Erythroblast (primary cell): Measurements from ENCODE around the gene MRPS2.

ENCODE experiments used
- DNase-seq, 2 experiments: peaks; one replicate each; lab custom pipeline; 2025; lab: John Stamatoyannopoulos, UW
- GATA1 ChIP-seq: IDR thresholded peaks from 2 replicates; pipeline ENCODE4 v1.6.1; 2011; ENCODE audit warnings: low read depth, mild to moderate bottlenecking, control low read depth, low read length, moderate library complexity
- POLR2A ChIP-seq: IDR thresholded peaks from 2 replicates; pipeline ENCODE4 v1.6.1; 2011; ENCODE audit warnings: mild to moderate bottlenecking, low read length

The MRPS2 gene

DNA sequence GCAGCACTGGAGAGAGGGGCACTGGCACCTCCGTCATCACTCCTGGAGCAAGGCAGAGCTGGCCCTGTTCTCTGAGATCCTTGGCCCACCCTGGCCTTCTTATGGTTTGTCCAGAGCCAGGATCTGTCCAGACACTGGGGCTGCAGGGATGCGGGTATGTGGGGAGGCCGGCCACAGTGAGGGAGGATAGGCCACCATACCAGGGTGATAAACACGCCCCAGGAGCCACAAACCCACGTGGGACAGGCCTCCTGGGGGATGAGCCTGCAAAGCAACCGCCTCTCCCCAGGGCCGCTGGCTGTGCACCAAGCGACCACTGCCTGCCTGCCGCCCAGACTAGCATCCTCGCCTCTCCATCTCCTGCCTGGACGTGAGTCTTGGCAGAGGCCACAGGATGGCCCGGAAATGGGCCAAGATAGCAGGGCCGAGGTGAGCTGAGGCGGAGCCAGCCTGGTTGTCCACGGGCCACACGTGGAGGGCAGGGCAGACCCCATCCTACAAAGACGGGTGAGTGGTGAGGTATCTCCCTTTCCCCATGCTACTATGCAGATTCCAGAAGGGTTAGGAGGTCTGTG, 49.9 kb downstream of the MRPS2 start:
- DNase-seq: no peak

DNA sequence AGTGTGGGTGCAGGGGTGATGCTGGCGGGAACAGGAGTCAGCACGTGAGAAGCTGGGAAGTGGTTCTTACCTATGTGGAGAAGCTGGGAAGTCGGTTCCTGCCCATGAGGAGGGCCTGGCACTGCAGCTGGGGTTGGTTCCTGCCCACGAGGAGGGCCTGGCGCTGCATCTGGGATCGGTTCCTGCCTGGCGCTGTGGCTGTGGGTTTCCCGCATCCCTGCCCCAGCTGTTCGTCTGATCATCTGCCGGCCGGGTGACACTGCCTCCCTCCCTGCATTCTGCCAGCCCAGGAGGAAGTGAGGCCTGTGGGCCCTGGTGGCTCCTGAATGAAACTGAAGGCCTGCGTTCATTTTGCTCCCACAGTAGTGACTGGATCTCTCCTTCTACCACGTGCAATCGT, 50.5 kb downstream of the MRPS2 start:
- DNase-seq: no peak
- TF ChIP-seq POLR2A: no peak
- TF ChIP-seq GATA1: no peak

More for the DNA sequence above, 49.9 kb downstream of the MRPS2 start:
- no peak for TF ChIP-seq GATA1

DNA sequence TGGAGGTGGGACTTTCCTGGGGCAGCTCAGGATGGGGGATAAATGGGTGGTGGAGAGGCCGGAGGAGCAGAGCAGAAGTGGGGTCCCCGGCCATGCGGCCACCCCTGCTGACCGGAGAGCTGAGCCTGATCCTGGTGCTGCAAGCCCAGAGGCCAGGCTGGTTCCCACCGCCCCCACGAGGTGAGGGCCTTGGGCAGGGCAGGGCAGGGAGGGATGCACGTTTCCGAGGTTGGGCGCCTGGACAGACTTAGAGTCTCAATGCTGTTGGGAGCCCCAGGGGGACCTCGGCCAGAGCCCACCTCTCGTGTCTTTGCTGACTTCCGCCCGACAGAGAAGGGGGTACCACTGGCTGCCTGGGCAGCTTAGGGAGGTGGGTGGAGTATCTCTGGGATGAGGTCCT, 51.0 kb downstream of the MRPS2 start:
- no peak for TF ChIP-seq GATA1
- no peak for TF ChIP-seq POLR2A
- no peak for DNase-seq

DNA sequence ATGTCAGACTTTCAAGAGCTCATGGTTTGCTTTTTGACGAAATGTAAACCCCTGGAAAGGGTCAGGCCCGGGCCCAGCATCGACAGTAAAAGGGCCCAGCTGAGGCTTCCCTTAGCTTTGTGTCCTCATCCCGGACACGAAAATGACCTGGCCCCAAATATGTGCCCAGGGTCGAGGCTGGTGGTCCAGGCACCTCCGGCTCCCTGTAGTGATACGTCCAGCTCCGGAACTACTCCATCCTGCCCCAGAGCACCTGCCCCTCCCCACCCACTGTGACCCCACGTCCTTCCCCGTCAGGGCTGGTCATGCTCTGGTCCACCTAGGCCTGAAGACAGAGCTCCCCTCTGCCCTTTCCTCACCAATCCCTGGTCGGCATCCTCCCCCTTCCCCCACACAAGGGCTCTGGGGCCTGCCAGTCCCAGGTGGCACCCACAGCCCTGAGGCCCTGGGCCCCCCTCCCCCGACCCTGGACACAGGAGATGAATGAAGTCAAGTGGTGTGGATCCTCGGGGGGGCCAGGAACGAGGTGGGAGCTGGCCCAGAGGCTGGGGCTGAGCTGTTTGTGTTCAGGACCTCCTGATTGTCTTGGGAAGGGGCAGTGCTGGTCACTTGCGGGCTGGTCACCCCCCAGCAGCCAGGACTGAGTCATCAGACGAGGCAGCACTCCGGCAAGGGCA, 51.7 kb downstream of the MRPS2 start:
- TF ChIP-seq POLR2A (no peak), GATA1 (no peak)
- no peak for DNase-seq

DNA sequence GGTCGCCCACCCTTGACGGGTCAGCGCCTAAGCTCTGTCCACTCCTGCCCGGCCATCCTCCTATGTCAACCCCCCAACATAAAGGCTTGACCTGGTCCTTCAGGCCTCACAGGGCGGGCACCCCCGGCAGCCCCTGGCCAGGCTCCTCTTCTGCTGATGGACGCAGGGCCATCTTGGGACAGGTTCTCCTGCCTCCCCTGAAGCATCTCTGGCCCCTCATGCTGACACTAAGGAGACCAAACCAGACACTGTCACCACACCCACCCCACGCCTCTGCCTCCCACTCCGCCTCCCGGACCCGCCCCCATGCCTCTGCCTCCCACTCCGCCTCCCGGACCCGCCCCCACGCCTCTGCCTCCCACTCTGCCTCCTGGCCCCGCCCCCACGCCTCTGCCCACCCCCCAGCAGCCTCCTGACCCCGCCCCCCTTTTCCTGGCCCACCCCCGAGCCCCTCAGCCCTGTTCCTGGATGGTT, 52.3 kb downstream of the MRPS2 start:
- no peak for TF ChIP-seq POLR2A
- no peak for DNase-seq
